ENCODE measurements around the gene SPRING1.
"Not testable (repeated sequence)": the region's sequence is repeated elsewhere in the genome, so short reads cannot be mapped to it uniquely, and the experiment has no call there.

The SPRING1 gene, protein sequence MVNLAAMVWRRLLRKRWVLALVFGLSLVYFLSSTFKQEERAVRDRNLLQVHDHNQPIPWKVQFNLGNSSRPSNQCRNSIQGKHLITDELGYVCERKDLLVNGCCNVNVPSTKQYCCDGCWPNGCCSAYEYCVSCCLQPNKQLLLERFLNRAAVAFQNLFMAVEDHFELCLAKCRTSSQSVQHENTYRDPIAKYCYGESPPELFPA

DNA sequence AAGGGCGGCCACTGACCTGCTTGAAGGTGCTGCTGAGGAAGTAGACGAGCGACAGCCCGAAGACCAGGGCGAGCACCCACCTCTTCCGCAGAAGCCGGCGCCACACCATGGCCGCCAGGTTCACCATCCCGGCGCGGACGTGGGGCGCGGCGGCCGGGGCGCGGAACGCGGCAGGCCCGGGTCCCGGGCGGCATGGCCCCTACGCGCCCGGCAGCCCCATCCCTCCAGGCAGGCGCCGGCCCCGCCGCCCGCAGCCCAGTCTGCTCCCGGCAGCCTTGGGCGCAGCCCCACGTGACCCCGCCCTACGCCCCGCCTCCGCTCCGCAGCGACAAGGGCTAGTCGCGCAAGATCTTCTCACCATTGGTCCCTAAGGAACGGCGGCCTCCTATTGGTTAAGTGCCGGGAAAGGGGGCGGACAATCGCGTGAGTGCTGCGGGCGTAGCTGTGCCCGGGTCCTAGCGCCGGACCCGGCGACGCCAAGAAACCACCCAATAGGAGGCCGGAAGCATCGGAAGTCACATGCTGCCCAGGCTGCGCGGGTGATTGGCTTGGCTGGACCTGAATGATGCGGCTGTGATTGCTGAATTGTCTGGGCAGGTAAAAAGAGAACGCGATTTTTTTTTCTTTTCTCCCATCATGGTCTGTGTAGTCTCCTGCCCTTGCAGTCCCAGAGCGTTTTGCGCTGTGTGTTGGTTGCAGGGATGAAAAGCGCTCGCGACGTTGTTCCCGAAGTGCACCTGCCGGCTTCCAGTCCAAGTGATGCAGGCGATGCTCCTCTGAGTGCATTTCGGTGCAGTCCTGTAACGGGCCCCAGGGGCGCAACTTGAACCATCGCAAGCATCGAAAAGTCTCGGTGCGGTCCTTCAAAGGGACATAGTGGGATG is at the start of gene SPRING1, which contains the start of gene RNFT2:
Gene SPRING1, minus strand, starts transcription at position 296 of the 884 bp plus-strand sequence. Its CDS starts 169 bp downstream, at position 127.
Gene RNFT2, plus strand, starts transcription at position 542 of the 884 bp plus-strand sequence. CDS start 2,183 bp downstream, outside the sequence.
- peak; percentile 95 to 96 (median 96) for DNase-seq (ENCODE audit: low read depth in 3 of 3, low spot score in 1 of 3)

DNA sequence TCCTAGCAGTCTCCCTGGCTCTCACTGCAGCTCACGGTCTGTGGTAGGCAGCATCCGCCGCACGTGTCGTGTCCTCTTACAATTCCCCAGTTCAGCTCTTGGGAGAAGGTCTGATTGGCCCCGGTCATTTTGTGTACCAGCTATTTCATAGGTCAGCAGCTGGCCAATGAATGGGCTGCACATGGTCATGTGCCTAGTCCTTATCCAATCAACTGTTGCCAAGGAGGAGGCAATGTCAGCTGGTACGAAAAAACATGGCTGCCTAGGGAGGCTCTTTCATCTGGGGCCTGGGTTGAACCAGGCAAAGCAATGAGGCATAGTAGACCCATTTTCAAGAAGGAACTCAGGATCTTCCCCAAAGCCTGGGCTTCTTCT is 46.4 kb upstream of the SPRING1 start:
- no peak for DNase-seq (ENCODE audit: low read depth in 3 of 3, low spot score in 1 of 3)

DNA sequence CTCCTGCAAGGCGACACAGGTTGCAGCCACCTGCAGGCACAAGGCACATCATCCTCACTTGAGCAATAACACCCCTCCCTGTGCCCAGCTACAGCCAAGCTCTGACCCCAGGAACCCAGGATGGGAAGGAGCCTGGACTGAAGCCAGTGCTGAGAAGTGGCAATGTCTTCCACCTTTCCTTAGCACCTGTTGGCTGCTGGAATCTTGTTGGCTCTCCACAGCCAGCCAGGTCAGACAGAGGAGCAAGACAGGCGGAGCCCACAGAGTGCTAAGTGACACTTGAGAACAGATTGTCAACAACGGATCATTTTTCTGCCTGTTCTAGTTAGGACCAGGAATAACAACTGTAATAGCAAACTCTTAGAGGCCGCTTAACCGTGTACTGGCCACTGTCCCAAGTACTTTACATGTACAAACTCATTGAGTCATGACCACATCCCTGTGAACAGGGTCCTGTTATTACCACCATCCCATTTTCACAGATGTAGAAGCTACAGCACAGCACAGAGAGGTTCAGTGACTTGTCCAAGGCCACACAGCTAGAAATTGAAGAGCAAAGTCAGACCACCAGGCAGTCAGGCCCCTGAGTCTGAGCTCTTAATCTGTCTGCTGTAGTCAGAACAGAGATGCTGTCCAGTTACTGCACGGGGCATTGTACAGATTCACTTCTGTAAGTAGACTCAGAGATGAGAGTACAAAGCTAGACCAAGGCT is 45.8 kb upstream of the SPRING1 start:
- DNase-seq (ENCODE audit: low read depth in 3 of 3, low spot score in 1 of 3): no peak

DNA sequence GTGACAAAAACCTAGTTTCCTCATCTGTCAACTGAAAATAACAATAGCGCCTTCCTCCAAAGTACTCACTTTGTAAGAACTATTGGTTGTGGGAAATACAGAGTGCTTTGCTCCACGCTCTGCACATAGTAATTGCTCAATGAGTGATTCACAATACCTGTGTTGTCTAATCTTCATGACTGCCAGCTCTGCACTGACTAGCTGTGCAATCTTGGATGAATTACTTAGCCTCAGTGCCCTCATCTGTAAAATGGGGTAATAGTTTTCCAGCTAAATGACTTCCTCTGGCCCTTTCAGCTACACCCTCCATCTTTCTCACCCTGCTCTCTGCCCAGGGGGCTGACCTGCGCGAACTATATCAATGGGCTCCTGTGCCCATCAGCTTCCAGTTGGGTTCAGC is 43.1 kb upstream of the SPRING1 start:
- no peak for DNase-seq (ENCODE audit: low read depth in 3 of 3, low spot score in 1 of 3)

DNA sequence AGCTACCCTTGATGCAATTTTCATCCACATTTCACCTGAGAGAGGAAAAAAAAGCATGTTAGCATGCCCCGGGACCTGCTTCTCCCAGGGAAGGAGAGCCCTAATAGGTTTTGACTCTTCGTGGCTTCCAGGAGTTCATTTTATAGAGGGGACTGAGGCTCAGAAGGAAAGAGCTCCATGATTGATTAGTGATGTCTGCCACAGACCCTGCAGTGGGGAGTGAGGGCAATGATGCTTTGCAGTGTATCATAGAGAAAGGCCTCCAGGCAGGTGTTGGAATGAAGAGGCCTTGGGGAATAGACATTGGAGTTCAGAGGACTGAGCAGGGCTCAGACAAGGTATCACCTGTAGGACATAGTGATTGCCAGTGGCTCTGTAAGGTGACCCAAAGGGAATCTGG is 41.7 kb upstream of the SPRING1 start:
- DNase-seq (ENCODE audit: low read depth in 3 of 3, low spot score in 1 of 3): no peak

DNA sequence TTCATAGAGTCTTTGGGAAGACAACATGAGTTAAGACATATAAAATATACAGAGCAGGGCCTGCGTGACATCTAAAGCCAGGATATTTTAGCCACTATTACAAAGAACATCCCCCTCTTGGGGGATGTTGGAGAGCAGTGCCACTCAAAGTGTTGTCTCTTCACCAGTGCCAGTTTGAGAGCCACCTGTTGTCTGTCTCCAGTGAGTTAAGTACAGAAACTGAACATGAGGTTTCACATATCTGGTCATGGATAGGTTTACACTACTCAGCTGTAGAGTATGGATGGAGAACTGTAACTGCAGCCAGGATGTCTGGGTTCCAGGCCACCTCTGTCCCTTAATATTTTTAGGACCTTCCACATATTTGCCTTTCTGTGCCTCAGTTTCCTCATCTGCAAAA is 39.4 kb upstream of the SPRING1 start:
- no peak for DNase-seq (ENCODE audit: low read depth in 3 of 3, low spot score in 1 of 3)

DNA sequence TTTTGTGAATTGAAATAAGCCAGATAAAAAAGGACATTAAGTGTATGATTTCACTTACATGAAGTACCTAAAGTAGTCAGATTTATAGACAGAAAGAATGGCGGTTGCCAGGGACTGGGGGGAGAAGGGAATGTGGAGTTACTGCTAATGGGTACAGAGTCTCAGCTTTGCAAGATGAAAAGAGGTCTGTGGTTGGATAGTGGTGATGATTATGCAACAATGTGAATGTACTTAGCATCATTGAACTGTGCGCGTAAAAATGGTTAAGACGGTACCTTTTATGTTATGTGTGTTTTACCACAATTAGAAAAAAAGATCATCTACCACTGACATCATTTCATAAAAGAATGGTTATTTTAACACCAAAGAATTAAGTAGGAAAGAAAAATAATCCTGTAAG is 36.2 kb upstream of the SPRING1 start:
- no peak for DNase-seq (ENCODE audit: low read depth in 3 of 3, low spot score in 1 of 3)

DNA sequence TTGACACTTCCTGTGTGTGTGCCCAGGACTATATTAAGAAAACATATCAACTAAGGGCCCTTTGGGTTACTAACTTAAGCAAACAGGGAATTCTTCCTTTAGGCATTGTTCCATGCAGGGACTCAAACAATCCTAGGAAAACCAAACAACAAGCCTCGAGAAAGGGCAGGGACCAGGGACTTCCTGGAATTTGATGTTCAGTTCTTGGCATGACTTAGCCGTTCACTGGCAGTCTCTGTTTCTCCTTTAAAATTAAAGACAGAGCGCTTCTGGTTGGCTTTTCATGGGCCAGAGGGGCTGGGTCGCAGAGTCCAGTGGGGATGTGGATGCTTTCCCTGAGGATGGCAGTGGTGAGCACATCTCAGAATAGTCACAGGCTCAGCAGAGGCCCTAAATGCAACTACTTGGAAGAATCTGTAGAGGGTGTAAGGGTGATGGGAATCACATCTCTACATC is 35.4 kb upstream of the SPRING1 start:
- no peak for DNase-seq (ENCODE audit: low read depth in 3 of 3, low spot score in 1 of 3)

DNA sequence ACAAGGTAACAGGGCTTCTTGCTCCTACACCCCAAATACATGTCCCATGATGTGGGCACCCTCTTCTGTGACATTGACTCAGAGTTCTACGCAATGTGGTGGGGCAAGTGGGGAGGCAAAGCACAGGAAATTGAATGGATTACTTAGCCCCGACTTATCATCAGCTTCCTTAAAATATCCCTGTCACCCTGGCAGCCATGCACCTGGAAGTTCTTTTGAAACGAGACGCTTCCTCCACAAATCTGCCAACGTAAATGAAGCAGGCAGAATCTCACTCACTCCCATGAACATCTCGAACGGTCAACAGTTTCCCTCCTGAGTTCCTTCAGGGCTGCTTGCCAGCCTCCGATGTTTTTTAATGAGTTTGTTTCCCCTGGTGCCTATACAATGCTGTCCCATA is 33.8 kb upstream of the SPRING1 start:
- DNase-seq (ENCODE audit: low read depth in 3 of 3, low spot score in 1 of 3): no peak

DNA sequence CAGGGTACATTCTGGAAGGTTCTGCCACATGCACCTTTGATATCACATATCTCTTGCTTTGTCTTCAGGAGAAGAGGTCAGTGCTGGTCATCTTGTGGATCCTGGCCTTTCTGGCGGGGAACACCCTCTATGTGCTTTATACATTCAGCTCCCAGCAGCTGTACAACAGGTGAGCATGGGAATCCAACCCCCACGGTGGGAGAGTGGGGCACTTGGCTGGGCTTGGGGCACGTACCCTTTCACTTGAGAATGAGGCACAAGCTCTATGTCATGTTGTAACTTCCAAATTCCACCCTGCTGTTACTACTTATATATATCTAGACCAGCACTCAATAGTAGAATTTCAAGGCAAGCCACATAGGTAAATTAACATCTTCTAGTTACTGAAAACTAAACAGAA is 28.9 kb upstream of the SPRING1 start:
- no peak for DNase-seq (ENCODE audit: low read depth in 3 of 3, low spot score in 1 of 3)

DNA sequence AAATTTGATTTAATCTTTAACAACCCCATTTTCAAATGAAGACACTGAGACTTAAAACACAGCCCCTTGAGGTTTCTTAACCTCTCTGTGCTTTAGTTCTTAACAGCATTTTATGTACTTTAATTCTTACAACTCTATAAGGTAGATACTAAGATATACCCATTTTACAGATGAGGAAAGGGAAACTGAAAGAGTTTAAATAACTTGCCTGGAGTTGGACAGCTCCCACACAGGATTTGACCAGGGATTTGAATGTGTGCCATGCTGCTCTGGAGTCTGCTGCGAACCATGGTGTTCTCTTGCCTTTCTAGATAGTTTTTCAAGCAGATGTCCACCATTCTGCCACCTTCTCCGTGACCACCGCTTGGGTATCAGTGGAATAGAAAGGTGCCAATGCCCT is 28.4 kb upstream of the SPRING1 start:
- DNase-seq (ENCODE audit: low read depth in 3 of 3, low spot score in 1 of 3): no peak

DNA sequence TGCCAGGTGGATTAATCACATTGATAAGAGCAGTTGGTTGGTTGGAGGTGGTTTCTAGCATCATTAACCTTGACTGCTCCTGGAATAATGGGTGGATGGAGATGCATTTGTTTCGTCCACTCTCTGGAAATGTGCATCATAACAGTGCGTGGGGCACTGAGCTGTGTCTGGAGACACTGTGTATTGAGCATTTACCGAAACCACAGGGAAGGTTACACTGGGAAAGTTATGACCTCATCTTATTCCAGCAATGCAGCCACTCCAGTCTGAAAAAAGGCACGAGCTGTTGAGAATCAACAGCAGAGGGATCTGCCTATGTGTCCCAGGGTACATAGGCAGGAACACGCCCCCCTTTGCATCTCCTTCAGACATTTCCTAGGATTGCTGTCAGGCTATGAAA is 27.4 kb upstream of the SPRING1 start:
- DNase-seq (ENCODE audit: low read depth in 3 of 3, low spot score in 1 of 3): no peak

DNA sequence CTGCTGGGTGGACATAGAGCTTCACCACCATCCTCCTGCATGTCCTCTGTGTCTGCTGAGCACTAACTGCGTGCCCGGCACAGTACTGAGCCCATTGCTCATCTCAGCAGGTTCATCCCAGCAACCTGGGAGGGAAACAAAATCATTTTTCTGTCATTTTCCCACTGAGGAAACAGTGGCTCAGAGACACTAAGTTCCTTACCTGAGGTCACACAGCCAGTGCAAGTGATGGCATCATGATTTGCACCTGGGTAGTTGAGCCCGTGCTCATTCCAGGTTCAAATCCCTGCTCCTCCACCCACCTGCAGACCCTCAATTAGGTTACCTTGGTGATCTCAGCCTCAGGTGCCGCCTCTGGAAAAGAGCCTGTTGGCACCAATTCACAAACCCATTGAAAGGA is 23.6 kb upstream of the SPRING1 start:
- no peak for DNase-seq (ENCODE audit: low read depth in 3 of 3, low spot score in 1 of 3)

DNA sequence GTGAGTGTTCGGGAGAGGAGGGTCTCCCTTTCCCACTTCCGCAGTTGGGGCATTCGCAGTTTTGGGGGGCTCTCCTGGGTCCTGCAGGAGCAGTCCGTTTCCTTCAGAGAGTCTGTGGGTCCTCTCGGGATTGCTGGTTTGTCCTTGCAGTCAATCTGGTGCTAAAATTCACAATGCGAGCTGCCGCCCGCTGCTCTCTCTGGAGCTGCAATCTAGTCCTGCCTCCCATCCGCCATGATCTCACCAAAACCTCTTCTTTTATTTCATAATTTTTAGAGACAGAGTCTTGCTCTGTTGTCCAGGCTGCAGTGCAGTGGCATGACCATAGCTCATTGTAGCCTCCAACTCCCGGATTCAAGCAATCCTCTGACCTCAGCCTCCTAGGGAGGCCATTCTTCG is 22.8 kb upstream of the SPRING1 start:
- DNase-seq (ENCODE audit: low read depth in 3 of 3, low spot score in 1 of 3): no peak

DNA sequence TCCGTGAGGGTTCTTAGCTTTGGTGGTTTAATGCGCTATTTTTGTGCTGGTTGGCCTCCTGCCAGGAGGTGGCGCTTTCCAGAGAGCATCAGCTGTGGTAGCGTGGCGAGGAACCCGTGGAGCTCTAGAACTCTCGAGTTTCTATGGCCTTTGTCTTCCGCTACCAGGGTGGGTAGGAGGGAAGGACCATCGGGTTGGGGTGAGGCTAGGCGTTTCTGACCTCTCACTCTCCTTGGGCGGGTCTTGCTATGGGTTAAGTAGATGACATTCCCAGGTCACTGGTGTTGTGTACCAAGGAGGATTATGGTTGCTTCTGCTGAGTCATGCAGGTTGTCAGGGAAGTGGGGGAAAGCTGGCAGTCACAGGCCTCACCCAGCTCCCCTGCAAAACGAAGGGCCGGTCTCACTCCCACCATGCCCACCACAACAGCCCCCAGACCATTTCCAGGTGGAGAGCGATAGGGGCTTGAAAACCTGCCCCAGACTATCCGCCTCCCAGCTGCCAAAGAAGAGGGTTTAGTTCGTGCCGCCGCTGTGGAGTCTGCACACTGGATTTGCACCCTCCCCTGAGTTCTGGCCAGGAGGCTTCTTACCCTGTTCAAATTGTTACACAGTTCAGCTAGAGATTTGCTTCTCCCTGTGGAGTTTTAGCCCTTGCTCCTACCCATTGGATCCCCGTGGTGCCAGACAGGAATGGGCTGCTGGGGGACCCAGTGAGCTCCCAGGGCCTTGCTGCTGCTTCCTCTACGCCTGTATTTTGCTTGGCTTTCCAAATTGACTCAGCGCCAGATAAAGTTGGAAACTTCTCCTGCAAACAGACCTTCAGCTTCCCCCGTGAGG is 22.1 kb upstream of the SPRING1 start:
- peak in 1 of 3 donors; percentile 3 for DNase-seq (ENCODE audit: low read depth in 3 of 3, low spot score in 1 of 3)

DNA sequence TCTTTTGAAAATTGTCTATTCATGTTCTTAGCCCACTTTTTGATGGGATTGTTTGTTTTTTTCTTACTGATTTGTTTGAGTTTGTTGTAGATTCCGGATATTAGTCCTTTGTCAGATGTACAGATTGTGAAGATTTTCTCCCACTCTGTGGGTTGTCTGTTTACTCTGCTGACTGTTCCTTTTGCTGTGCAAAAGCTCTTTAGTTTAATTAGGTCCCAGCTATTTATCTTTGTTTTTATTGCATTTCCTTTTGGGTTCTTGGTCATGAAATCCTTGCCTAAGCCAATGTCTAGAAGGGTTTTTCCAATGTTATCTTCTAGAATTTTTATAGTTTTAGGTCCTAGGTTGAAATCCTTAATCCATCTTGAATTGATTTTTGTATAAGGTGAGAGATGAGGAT is 16.9 kb upstream of the SPRING1 start:
- DNase-seq (ENCODE audit: low read depth in 3 of 3, low spot score in 1 of 3): not testable (repeated sequence)

DNA sequence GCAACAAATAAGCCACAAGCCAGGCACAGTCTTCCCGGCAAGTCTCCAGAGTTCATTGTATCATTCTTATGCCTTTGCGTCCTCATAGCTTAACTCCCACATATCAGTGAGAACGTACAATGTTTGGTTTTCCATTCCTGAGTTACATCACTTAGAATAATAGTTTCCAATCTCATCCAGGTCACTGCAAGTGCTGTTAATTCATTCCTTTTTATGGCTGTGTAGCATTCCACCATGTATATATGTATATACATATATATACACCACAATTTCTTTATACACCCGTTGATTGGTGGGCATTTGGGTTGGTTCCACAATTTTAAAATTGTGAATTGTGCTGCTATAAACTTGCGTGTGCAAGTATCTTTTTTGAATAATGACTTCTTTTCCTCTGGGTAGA is 16.2 kb upstream of the SPRING1 start:
- DNase-seq (ENCODE audit: low read depth in 3 of 3, low spot score in 1 of 3): not testable (repeated sequence)

DNA sequence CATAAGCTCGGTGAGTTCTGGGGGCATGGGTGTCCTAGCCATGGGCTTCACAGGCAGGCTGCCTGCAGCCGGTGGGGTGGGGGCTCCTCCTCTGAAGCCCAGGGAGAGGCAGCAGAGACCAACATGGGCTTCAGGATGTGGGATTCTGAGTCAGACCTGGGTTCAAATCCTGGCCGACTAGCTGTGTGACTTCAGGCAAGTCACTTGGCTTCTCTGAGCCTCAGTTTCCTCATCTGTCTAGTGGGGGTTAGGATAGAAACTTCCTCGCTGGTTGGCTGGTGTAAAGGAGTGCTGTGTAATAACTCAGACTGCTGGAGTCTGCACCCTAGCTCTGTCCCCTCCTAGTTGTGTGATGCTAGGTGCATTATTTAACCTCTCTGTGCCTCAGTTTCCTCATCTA is 12.4 kb upstream of the SPRING1 start:
- DNase-seq (ENCODE audit: low read depth in 3 of 3, low spot score in 1 of 3): no peak

DNA sequence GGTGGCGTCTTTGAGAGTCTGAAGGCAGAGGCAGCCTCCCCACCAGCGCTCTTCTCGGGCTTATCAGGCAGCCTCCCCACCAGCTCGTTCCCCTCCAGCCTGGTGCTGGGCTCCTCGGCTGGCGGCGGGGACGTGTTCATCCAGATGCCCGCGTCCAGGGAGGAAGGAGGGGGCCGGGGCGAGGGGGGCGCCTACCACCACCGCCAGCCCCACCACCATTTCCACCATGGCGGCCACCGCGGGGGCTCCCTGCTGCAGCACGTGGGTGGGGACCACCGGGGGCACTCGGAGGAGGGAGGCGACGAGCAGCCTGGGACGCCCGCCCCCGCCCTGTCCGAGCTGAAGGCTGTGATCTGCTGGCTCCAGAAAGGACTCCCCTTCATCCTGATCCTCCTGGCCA is 12.0 kb upstream of the SPRING1 start:
- DNase-seq (ENCODE audit: low read depth in 3 of 3, low spot score in 1 of 3): no peak

DNA sequence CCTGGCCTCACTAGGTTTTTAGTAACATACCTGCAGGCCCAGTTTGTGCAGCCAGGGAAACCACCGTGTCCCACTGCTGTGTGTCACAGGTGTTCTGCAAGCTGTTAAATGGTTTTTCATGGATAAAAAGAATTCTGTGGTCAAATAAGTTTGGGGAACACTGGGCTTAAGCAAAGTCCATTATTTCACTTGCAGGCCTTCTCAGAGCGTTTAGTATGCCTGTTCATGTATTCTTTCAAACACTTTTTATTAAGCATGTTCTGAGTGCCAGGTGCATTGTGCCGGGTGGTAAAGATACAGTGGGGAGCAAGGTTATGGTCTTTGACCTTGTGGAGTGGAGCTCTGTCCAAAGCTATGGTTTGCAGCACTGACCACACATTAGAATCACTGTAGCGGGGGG is 7.7 kb upstream of the SPRING1 start:
- no peak for DNase-seq (ENCODE audit: low read depth in 3 of 3, low spot score in 1 of 3)

DNA sequence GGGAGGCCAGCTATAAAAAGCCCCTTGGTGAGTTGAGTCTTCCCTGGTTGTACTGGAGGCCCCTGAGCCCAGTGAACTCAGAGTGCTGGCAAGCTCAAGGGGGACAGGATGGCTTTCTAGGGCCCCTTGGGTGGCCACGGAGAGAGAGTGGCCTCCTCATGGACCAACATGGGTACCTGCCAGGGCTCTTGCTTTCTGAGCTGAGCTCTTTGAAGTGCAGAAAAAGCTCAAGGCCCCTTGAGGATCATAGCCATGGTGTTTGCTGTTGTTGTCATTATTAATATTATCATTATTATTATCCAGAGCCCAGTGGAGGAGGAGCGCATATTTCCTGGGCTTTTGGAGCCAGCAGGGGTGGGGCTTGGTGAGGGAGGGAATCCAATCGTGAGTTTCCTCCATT is 6.9 kb upstream of the SPRING1 start:
- DNase-seq (ENCODE audit: low read depth in 3 of 3, low spot score in 1 of 3): no peak

Data from stimulated activated CD4-positive, alpha-beta T cell treated with anti-CD3 and anti-CD28 coated beads, TNF-alpha, amount 100 ng/mL, for 1 hour (primary cell).